GM12878 (cell line): ENCODE data around the gene ATXN1. TPM values are rescaled to one million over a fixed set of nuclear protein-coding genes. Genes with fewer than 3 reads are reported as not detected.
"Not testable (repeated sequence)": the region's sequence is repeated elsewhere in the genome, so short reads cannot be mapped to it uniquely, and the experiment has no call there.

Experiments
- ATAC-seq: fragments of 200-7000 bp; cut with Tn5 transposase; 3 replicates; pipeline ENCODE4 v1.9.1; 2020; ENCODE audit warnings: mild to moderate bottlenecking, moderate library complexity
- BruUV-seq: library from RNA; stranded (reverse); fragments of 400-500 nt; replicated peaks from 2 replicates; lab custom pipeline; 2021; lab: Mats Ljungman, UMichigan
- CTCF ChIA-PET: fragments of 300-600 bp; sonication (Branson Sonifier 250); formaldehyde crosslinking; extraction: SDS; loops from one replicate; lab custom pipeline; 2021; ENCODE audit warnings: inconsistent platforms; lab: Yijun Ruan, JAX
- POLR2A ChIA-PET: fragments of 350-600 bp; formaldehyde crosslinking; extraction: SDS; loops from one replicate; lab custom pipeline; 2021; ENCODE audit warnings: inconsistent platforms; lab: Charles Lee
- RAD21 ChIA-PET: fragments of 300-600 bp; sonication (Branson Sonifier 250); formaldehyde crosslinking; loops from one replicate; lab custom pipeline; 2023; ENCODE audit warnings: antibody characterized with exemption; ENCODE audit not compliant: unreplicated experiment; lab: Charles Lee
- SMC1A ChIA-PET: fragments of 300-600 bp; sonication (Branson Sonifier 250); formaldehyde crosslinking; loops from one replicate; lab custom pipeline; 2023; ENCODE audit not compliant: unreplicated experiment, uncharacterized antibody; lab: Charles Lee
- DNase-seq: peaks from one replicate; pipeline ENCODE4 v3.0.0-alpha.2; 2011; ENCODE audit warnings: low read depth, low spot score
- FAIRE-seq: peaks from 3 replicates; lab custom pipeline; 2011; peaks lifted over from hg19 to GRCh38; lab: Jason Lieb, UNC
- H2AFZ ChIP-seq: 2 replicates; pipeline ENCODE4 v1.6.0; 2011; ENCODE audit warnings: low read depth, low read length, control low read depth; ENCODE audit not compliant: control insufficient read depth
- H3K27ac ChIP-seq: 2 replicates; pipeline ENCODE4 v1.5.1; 2011; ENCODE audit warnings: control low read depth; ENCODE audit not compliant: control insufficient read depth, insufficient read depth
- H3K27me3 ChIP-seq, 2 experiments: replicated peaks in 1 of 2; 2 replicates each; pipeline versions ENCODE4 v1.6.0 to v1.6.1; 2011; ENCODE audit warnings: low read length in 1 of 2; ENCODE audit not compliant: control insufficient read depth in 2 of 2, insufficient read depth in 2 of 2
- H3K36me3 ChIP-seq, 2 experiments: 2 replicates each; pipeline ENCODE4 v1.5.1; 2011; ENCODE audit warnings: low read length in 1 of 2; ENCODE audit not compliant: control insufficient read depth in 2 of 2, insufficient read depth in 2 of 2
- H3K4me1 ChIP-seq: 2 replicates; pipeline ENCODE4 v1.6.1; 2011; ENCODE audit warnings: mild to moderate bottlenecking, low read length, moderate library complexity, mixed read lengths; ENCODE audit not compliant: control insufficient read depth, insufficient read depth
- H3K4me2 ChIP-seq: 2 replicates; pipeline ENCODE4 v1.6.0; 2011; ENCODE audit warnings: control low read depth; ENCODE audit not compliant: control insufficient read depth, insufficient read depth
- H3K4me3 ChIP-seq: fragments of 200-600 bp; sonication (generic); 2 replicates; pipeline ENCODE4 v1.5.1; 2016
- H3K79me2 ChIP-seq: 2 replicates; pipeline ENCODE4 v1.6.0; 2011; ENCODE audit warnings: low read length; ENCODE audit not compliant: control insufficient read depth, insufficient read depth
- H3K9ac ChIP-seq: 2 replicates; pipeline ENCODE4 v1.8.0; 2011; ENCODE audit warnings: low read length, control low read depth, mixed read lengths; ENCODE audit not compliant: control insufficient read depth, insufficient read depth
- H3K9me3 ChIP-seq: replicated peaks from 3 replicates; pipeline ENCODE4 v1.5.1; 2011; ENCODE audit warnings: mild to moderate bottlenecking, low read length; ENCODE audit not compliant: control insufficient read depth, insufficient read depth
- H4K20me1 ChIP-seq: 2 replicates; pipeline ENCODE4 v1.6.0; 2011; ENCODE audit not compliant: control insufficient read depth, insufficient read depth
- HDAC2 ChIP-seq: fragments of 200-600 bp; sonication (generic); IDR thresholded peaks from 2 replicates; pipeline ENCODE4 v1.6.1; 2017
- PKNOX1 ChIP-seq: fragments of 450-650 bp; IDR thresholded peaks from 2 replicates; pipeline ENCODE4 v1.6.1; 2016; ENCODE audit warnings: mild to moderate bottlenecking
- SIN3A ChIP-seq: IDR thresholded peaks from 2 replicates; pipeline ENCODE4 v1.6.1; 2012; ENCODE audit warnings: low read depth, low read length, improper control_type of control experiment
- ZNF217 ChIP-seq: fragments of 450-650 bp; IDR thresholded peaks from 2 replicates; pipeline ENCODE4 v1.6.1; 2017; ENCODE audit warnings: antibody characterized with exemption, mild to moderate bottlenecking
- WGBS: methylation state at CpG from one replicate; pipeline ENCODE4 v1.1.6; 2016; ENCODE audit warnings: low lambda C conversion rate; ENCODE audit not compliant: insufficient replicate concordance, insufficient coverage; ENCODE audit errors: missing lambda C conversion rate; 5-methylcytosine and 5-hydroxymethylcytosine counted together
- in situ Hi-C: fragments of 300-500 bp; cut with MboI; formaldehyde crosslinking; loops from 9 replicates; pipeline ENCODE4 v1.14.3; 2018; ENCODE audit warnings: mixed read lengths
- intact Hi-C: fragments of 100-400 bp; cut with micrococcal nuclease; formaldehyde crosslinking; loops from one replicate; pipeline ENCODE4 v1.14.2; 2022; ENCODE audit not compliant: unreplicated experiment
- polyA plus RNA-seq, 11 experiments: library from polyadenylated mRNA; depleted of rRNA in 4 of 11; unstranded in 6 of 11; stranded (reverse) in 5 of 11; fragments of >200 nt; fragmentation: Nextera tagmentation in 4 of 11; fragmentation: Illumina TruSeq in 1 of 11; extraction: Ambion mirVana in 4 of 11; extraction: Trizol in 1 of 11; gene quantifications; 1 replicate in 1 of 11; 2 replicates in 10 of 11; pipeline versions ENCODE4 v1.2.1 to v1.2.3, GENCODE V29; 2011 to 2016; ENCODE audit warnings: inconsistent platforms in 2 of 11, missing spikeins in 2 of 11, low read depth in 1 of 11
- total RNA-seq, 4 experiments: library from RNA; depleted of rRNA in 3 of 4; stranded (reverse); fragments of >200 nt in 3 of 4; fragmentation: Illumina TruSeq in 1 of 4; extraction: Trizol in 1 of 4; gene quantifications; 2 replicates each; pipeline versions ENCODE4 v1.2.1 to v1.2.3, GENCODE V29; 2013 to 2021

The ATXN1 gene
- total and polyA plus RNA-seq, 10 of the 15 experiments (the other 5 are each of a cell fraction or from before 2014, with no cell fraction given) = 12.2 to 51.2 (median 20.5) TPM

- ChIA-PET POLR2A (no interaction called here), SMC1A (interaction anchor here (1.3 to 1.6 kb wide), 2 partner anchors 15 to 16 kb away, joined by 3 to 6 read pairs; no protein-coding TSS in a partner anchor), RAD21 (no interaction called here), CTCF (interaction anchor here (0.9 to 1.5 kb wide), 3 partner anchors 13 to 105 kb away, joined by 3 to 5 read pairs (median 5); no protein-coding TSS in a partner anchor)
- intact Hi-C loops (no loop called here), in situ Hi-C loops (no loop called here)
- H3K79me2 ChIP-seq = no peaks in the 10 kb centered on the region
- no peak overlapping the region for H3K27ac ChIP-seq
- H2AFZ ChIP-seq = no peak overlapping the region
- DNase-seq = no peak
- H3K4me2 ChIP-seq = no peak overlapping the region
- H3K9me3 ChIP-seq = no peaks in the 10 kb centered on the region; the same call in 2 of the 3 replicates
- no TSS peak for BruUV-seq
- H3K36me3 ChIP-seq = no peaks in the 10 kb centered on the region; a peak in 1 of 4 replicates
- WGBS = 95% methylated on average over 2 of the region's 2 CpGs
- FAIRE-seq = no peak
- H3K4me3 ChIP-seq = no peak overlapping the region
- no peak for ATAC-seq
- H3K4me1 ChIP-seq = no peaks in the 10 kb centered on the region
- no peak for TF ChIP-seq PKNOX1
- TF ChIP-seq ZNF217 = no peak
- no peak for TF ChIP-seq HDAC2
- no peak for TF ChIP-seq SIN3A
- no peak overlapping the region for H3K9ac ChIP-seq
- no peaks in the 10 kb centered on the region for H4K20me1 ChIP-seq
- H3K27me3 ChIP-seq = no peaks in the 10 kb centered on the region
Measured at GRCh38 chr6:16618962-16619361, 142.3 kb downstream of the ATXN1 start.

GRCh38 chr6:16615215-16615614 lies 146.0 kb downstream of the ATXN1 start:
- FAIRE-seq (peak; percentile 47), ATAC-seq (peak; percentile 53; the same call in 2 of the 3 replicates)
- POLR2A ChIA-PET, H3K27ac ChIP-seq, H2AFZ ChIP-seq, in situ Hi-C loops, CTCF ChIA-PET, H3K36me3 ChIP-seq, H3K27me3 ChIP-seq, H3K9me3 ChIP-seq, intact Hi-C loops, BruUV-seq, H3K4me3 ChIP-seq, RAD21 ChIA-PET, DNase-seq, H4K20me1 ChIP-seq, SMC1A ChIA-PET, H3K4me2 ChIP-seq, H3K9ac ChIP-seq, H3K4me1 ChIP-seq, H3K79me2 ChIP-seq: not testable (repeated sequence)
- 72% methylated on average over 4 of the region's 6 CpGs for WGBS

- H2AFZ ChIP-seq, RAD21 ChIA-PET, DNase-seq, H3K4me2 ChIP-seq, H3K9me3 ChIP-seq, intact Hi-C loops, in situ Hi-C loops, H3K4me3 ChIP-seq, H3K27me3 ChIP-seq, H3K36me3 ChIP-seq, H3K27ac ChIP-seq, H3K4me1 ChIP-seq, H3K79me2 ChIP-seq, H3K9ac ChIP-seq, POLR2A ChIA-PET, H4K20me1 ChIP-seq, CTCF ChIA-PET: not testable (repeated sequence)
- SMC1A ChIA-PET = interaction anchor here (0.6 to 1.5 kb wide), 2 partner anchors 96 to 100 kb away, joined by 3 read pairs; no protein-coding TSS in a partner anchor
- WGBS = 69% methylated on average over 2 of the region's 3 CpGs
- peak; percentile 64 for ATAC-seq
- BruUV-seq = TSS peak; percentile 27
- FAIRE-seq = peak; percentile 59
Measured at GRCh38 chr6:16614143-16614542, 147.1 kb downstream of the ATXN1 start.
